Articular chondrocyte of knee joint (primary cell): ENCODE results near the gene TBC1D7. TPM values are rescaled to one million over a fixed set of nuclear protein-coding genes. Genes with fewer than 3 reads are reported as not detected.

Experiments used
- total RNA-seq: library from RNA; depleted of rRNA; stranded (reverse); fragments of >200 nt; gene quantifications from 2 replicates; pipeline ENCODE4 v1.2.3, GENCODE V29; 2012

TBC1D7 gene
- total RNA-seq, result 21.5 and 24.6 TPM in 2 replicates

GRCh38 chr6:13328076-13328874 is at the start of gene TBC1D7:
TBC1D7 (minus strand) TSS chr6:13328537; CDS start chr6:13326898, 1,639 bp downstream.

Other genes starting within 250 kb of the TBC1D7 start
- gene GFOD1, start 159.1 kb upstream of the TBC1D7 start, total RNA-seq, result 2.9 and 3.3 TPM in 2 replicates
- 7.7 and 9.3 TPM in 2 replicates for gene SIRT5, start 246.1 kb upstream of the TBC1D7 start, total RNA-seq